Fibroblast of skin of left quadriceps (primary cell): ENCODE data around the gene SNRNP200.
"Not testable (repeated sequence)": the region's sequence is repeated elsewhere in the genome, so short reads cannot be mapped to it uniquely, and the experiment has no call there.

Experiments
- DNase-seq, 2 experiments: peaks; one replicate each; pipeline ENCODE4 v3.0.0-alpha.2; 2013; ENCODE audit warnings: low read depth in 2 of 2

The SNRNP200 gene

DNA sequence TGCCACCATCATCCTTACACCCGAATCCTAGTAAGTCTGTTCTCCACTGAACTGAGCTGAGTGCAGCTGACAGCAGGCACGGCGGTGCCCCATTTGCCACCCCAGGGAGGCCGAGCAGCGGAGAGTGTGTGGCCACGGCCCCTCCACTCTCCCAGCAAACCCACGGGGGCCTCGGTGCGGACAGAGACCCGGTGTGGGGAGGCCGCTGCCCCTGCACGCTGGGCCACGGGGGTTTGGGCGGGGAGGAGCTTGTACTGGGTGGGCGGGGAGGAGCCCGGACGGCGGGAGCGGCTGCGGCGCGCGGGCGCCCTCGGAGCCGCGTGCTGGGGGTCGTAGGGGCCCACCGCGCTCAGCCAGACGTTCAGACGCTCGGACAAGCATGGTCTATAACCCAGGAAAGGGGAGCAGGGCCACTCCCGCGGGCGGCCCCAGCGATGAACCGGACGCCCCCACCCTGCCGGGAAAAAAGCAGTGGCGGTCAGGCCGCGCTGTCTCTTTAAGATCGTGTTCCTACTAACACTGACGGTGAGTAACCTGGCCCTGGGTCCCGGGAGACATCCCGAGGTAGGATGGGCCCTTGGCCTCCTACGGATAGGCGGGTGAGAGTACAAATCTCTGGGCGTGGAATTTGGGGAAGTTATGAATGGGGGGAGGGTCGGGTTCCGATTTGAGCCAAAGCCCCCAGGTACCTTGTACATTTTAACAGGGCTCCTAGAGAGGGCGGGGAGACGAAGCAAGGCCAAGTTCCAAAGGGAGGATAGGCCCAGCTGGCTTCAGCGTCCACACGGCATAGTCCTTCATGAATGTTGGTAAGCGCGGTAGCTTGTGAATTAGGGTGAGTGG lies 19.9 kb upstream of the SNRNP200 start, which contains the start of gene ITPRIPL1:
TSS of gene ITPRIPL1 (plus strand) at position 277 of the 843 bp plus-strand sequence. CDS start at position 800, 523 bp downstream.
- DNase-seq: no peak

DNA sequence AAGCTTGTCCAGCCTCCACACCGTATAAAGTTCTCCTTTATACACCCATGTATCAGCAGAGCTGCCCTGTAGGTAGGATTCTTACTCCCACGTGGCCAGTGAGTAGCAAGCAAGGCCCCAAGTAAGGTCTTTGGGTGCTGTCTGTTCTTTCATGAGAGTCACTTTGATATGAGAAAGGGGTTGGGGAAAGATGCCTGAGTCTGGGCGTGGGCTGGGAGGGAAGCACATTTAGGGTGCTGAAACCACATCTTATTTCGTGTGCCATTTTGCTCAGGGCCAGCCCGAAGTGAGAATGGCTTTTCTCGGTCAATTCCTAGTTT lies 19.3 kb upstream of the SNRNP200 start:
- DNase-seq: no peak

DNA sequence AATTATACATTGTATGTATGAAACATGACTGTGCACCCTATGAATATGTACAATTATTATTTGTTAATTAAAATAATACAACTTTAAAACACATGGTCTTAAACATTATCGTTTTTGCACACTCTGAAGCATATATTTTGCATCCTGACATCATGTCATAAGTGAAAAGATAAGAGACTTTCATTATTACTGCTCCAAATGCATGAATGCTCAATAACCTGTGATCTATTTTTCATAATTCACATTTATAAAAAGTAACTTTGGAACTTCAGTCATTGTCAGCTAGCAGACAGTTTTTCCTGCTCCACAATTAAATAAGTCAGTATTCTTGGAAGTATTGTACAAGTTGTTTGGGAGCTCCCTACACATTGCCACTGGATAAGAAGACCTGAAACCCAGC lies 18.5 kb upstream of the SNRNP200 start:
- no peak for DNase-seq

DNA sequence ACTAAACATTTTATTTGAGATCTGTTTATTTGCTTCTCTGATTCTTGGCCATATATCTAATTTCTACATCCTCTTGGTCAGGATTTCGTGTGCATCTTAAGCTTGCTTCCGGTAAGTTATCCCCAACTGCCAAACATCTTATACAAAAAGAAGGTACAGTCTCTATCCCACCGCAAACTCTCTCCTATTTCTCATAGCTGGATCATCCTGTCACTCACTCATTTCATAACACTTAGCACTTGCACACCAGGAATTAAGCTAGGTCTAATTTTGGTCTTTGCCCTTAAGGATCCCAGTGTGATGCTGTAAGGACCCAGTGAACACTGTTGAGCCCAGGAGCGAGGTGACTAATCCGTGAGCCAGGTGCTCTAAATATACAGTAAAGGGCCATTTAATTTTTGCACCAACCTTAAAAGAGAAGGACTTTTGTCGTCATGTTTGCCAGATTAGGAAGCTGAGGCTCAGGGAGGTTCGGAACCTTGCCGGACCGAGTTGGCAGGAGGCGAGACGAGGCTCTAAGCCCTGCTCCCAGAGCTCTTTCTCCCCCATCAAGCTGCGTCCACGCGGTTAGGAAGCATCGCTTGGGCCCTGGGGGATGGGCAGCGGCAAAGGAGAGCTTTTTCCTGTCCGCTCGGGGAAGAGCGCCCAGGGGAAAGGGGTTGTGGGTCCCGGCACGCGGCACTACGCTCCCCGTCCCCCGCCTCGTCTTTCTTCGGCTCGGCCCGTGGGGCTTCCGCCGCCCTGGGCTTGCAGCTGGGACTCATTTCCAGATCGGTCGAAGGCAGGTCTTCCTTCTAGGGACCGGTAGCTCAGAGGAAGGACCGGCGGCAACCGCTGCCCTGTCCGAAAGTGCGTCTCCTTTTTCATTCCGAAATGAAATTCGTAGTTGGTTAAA lies 15.6 kb upstream of the SNRNP200 start:
- no peak for DNase-seq

DNA sequence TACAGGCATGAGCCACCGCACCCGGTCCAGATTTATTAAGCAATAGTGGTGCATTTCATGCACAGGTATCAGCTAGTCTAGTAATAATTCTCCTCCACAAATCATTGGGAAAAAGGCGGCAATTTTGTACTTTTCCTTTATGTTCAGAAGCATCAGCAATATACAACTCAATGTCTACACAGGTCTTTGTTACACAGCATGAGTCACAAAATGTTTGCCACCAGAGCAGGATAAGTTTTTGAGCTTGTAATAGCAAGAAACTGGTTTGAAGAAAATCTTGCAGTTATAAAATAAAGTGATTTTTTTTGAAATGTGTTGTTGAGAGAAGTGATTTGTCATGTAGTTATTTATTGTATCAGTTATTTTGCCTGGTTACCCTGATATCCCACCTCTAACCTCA lies 15.0 kb upstream of the SNRNP200 start:
- no peak for DNase-seq

DNA sequence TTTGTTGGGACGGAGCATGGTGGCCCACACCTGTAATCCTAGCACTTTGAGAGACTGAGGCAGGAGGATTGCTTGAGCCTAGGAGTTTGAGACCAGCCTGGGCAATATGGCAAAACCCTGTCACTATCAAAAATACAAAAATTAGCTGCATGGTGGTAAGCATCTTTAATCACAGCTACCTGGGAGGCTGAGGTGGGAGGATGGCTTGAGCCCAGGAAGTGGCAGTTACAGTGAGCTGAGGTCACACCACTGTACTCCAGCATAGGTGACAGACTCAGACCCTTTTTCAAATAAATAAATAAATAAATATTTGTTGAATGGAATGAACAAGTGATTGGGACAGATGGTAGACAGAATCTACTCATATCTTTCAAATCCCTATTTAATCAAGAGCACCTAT lies 14.1 kb upstream of the SNRNP200 start:
- no peak for DNase-seq

DNA sequence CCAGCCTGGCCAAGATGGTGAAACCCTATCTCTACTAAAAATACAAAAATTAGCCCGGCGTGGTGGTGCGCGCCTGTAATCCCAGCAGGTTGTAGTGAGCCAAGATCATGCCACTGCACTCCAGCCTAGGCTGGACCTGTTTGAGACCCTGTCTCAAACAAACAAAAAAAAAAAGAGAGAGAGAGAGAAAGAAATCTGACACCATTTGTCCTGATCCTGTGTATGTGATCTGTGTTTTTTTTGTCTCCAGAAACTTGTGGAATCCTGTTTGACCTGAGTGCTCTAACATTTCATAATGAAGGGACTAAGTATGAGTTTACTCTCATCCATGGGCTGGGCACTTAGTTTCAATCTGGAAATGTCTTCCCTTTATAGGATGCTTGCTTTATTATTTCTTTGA lies 13.4 kb upstream of the SNRNP200 start:
- DNase-seq: no peak

DNA sequence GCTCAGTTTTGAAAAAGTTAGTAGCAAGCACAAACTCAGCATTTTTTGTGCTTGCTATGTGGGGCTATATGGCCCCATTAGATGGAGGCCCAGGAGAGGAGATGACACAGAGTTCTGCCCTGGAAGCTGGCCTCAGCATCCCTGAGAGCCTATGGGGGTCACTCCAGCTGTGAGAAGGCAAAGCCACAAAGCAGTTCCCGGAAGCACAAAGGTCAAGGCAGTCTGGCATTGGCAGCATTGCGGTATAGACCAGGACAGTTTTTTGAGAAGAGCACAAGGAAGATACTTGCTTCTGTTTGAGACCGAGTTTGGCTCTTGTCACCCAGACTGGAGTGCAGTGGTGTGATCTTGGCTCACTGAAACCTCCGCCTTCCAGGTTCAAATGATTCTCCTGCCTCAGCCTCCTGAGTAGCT lies 12.2 kb upstream of the SNRNP200 start:
- no peak for DNase-seq

DNA sequence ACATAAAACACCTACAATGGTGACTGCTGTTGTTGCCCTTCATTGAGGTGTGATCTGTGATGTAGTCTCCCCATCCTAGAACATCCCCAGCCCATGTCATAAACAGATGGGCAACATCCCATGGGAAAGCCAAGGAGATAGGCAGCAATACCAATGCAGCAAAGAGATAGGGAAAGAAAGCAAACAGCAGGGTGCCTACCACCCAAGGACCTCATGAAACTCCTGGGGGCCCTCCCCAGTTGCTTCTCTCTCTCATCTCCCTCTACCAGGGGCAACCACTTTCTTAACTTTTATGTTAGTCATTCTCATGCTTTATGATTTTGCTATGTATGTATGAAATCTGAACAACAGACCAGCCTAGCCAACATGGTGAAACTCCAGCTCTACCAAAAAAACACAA lies 11.7 kb upstream of the SNRNP200 start:
- no peak for DNase-seq

DNA sequence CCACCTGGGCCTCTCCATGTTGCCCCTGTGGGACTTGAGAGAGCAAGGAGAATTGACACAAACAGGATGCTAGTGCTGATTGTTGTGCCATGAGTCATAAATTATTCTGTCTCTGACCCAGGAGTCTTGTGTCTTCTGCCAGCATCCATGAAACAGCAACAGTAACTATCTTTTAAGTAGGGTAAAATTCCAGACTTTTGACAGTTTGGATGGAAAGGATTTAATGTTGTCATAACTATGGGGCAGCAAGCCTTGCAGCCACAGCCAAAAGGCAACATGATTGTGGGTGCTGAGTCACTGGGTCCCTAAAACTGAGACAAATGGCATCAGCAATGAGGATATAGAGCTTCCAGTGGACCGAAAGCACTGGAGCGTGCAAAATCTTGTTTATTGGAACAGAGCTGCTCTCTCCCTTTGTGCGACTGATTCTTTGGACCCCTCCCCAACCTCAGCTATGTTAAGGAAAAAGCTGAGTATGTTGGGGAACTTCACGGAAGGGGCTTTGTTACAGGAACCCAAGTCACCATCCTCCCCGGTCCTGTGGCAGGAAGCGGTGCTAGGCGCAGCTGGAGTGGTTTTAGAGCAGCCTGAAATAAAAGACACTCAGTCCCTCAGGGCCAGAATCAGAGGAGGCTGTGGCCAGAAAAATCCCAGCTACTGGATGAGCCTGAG lies 10.2 kb upstream of the SNRNP200 start:
- DNase-seq: peak in 1 of 2 experiments; percentile 22

DNA sequence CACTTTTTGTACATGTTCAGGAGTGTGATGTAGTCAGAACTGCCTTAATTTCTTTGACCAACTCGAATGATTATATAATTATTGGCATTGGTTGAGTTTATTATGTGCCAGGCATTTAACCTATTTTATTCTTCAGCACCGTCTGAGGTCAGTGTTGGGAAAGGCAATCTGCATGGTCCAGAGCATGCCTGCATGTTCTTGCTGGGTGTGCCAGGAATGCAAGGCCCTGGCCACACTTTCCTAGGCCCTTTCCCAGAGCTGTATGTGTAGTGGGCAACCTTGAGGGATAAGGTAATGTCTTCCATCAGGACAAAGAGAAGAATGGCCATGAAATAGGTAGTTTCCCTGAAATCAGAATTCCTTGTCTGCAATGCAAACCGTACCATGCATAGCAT lies 9.7 kb upstream of the SNRNP200 start:
- DNase-seq: no peak

DNA sequence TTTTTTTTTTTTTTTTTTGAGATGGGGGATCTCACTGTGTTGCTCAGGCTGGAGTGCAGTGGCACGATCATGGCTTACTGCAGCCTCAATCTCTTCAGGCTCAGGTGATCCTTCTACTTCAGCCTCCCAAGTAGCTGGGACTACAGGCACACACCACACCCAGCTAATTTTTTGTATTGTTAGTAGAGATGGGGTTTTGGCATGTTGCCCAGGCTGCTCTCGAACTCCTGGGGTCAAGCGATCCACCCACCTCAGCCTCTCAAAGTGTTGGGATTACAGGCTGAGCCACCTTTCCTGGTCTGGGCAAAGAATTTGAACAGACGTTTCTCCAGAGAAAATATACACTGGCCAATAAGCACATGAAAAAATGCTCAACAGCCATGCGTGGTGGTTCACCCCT lies 2.9 kb upstream of the SNRNP200 start:
- no peak for DNase-seq

DNA sequence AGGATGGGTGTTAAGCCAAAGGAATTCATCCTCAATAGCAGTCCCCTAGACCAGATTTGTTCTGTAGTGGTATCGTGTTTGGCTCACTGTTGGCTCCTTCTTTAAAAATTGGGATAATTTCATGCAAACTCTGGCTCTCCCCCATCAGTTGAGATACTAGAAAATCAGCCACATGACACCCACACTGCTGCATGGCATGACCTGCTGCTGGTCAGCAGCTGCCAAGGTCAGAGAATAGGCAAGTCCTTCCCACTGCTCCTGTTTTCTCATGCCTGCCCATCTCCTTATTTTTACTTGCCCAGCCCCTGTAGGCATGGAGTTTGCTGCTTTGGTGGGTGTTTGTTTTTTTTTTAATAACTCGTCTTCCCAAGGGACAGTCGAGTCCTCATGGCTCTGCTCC lies 1.0 kb upstream of the SNRNP200 start:
- no peak for DNase-seq

DNA sequence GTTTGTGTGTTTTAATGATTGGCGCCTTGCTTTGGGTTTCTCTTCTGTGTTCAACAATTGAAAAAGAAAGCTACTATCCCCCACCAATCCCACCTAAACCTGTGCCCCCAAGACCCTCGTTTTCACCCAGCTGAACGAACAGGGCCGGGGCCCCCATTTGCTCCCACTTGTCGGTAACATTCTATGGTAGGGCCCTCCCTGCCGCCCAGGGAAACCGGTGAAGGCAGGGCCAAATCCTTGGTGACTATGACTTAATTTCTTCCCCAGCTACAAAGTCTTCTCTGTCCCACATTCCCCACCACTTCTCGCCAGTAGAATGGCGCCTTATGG lies 598 bp upstream of the SNRNP200 start:
- no peak for DNase-seq

DNA sequence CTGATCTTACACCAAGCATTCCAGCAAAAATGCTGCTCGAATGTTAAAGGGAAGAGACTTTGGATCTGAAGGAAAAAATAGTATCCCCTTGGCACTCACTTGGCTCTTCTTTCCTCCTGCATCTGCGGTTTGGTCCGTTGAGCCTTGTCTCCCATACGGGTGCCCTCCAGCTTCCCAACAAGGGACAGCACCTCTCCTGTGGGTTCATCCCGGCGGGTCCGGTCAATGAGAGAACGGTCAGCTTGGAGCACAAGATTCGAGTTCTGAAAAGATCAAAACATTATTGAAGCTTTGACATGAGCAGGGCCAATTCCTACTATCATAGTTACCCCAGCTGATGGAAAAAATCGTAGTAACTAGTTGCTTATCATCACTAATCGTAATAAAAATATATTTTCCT lies 740 bp downstream of the SNRNP200 start:
- DNase-seq: no peak

DNA sequence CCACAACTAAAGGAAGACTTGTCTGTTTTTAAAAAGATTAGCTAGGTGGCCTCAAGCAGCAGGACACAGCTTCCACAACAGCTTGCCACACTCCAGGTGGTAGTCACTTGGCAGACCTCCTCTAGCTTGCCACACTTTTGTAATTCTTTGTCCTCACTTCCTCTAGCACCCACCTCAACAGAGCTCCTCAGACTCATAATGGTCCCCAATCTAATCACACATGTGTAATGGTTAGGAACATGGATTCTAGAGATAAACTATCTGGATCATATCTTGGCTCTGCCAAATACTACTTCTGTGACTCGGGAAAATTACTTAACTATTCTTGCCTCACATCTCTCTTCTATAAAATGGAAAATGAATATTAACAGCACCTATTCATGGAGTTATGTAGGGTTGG lies 3.5 kb downstream of the SNRNP200 start:
- no peak for DNase-seq

DNA sequence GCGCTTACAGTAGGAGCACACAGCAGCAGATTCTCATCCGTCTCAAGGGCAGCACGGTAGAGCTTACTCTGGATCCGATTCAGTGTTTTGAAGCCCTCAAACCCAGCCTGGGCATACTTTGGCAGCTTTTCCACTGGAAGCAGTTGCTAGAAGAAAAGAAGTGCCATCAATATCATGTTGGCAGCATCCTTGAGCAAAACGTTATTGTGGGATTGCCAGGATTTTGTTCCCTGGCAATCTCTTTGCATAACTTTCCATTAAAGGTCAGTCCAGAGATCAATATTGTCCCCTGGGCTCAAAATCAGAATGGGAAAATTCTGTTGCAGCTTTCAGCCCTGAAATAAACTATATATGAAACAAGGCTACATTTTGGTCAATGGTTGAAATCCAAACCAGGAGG lies 8.4 kb downstream of the SNRNP200 start:
- DNase-seq: no peak

DNA sequence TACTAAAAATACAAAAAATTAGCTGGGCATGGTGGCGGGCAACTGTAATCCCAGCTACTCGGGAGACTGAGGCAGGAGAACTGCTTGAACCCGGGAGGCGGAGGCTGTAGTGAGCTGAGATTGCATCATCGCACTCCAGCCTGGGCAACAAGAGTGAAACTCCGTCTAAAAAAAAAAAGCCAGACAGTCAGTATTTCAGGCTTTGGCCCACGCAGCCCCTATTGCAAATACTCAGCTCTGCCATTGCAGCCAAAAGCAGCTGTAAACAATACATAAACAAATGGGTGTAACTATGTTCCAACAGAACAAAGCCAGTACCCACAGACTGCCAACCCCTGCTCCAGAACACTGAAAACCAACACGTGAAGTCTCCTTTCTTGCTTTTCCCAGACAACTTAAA lies 11.1 kb downstream of the SNRNP200 start:
- not testable (repeated sequence) for DNase-seq

DNA sequence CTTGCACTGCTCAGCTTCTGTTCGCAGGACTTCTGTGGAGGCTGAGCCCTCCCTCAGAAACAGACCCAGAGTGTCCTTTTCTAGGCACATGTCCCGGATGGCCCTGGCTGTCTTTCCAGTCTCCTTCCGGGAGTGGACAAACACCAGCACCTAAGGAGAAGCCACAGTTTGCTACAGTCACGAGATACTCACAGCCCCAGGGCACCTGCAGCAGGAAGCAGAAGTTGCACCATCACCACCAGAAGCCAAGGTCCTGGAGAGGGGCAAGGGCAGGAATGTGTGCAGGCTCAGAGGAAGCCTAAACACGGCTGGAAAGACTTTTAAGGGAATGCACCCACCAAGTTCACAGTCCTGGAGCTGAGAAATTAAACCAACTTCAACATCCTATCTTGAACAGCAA lies 13.6 kb downstream of the SNRNP200 start:
- DNase-seq: no peak

DNA sequence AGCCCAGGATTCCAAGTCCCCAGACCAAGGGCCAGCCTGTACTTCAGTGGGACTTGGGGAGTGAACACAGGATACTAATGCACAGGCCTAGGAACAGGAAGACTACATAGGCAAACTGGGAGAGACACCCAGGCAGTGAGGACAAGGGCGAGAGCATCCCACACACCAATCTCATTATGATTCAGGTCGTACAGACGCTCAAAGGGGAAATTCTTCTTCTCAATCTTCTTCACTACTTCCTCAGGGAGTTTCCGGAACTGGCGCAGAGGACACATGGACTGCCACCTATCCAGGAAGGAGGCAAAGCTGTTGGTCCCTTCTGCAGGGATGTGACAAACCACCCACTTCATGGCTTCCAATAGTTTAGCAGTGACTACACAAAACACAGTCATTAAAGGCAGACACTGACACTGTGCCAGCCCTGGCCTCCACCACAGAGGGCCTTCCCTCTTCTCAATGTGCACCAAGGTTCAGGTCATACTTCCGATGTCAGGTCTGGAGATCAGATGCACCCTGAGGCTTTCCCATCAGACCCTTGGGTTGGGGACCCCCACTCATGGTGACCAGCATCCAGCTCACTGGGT lies 18.0 kb downstream of the SNRNP200 start:
- DNase-seq: no peak

DNA sequence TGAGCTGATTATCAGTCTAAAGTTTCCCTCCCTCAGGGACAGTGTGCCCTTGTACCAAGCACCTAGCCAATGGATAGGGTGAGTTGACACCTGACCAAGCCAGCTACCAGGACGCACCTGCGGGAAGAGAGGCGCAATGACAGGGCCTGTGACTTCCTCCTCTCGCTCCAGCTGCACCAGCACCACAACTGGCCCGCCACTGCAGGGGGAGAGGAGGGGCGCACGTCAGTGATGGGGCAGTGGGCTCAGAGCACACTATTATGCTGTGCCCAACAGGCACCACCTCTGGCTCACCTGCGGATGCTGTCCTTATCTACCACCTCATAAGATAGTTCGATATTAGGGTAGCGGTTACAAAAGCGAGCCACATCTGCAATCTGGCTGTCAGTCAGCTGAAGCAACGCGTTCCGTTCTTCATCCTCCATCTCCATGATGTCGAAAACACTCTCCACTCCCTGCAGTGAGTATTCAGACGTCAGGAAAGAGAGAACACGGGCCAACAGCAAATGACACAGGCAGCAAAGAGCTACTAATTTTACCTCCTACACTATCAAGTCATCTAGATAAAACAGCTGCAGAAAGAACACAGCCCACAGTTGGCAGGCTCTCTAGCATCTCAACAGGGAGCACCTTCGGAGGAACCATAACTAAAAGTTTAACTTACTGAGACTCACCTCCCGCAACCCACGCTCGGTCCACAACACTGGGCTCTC lies 28.4 kb downstream of the SNRNP200 start:
- no peak for DNase-seq
